GM23338 (cell line): ENCODE data around the gene CSF3. TPM values are rescaled to one million over a fixed set of nuclear protein-coding genes. Genes with fewer than 3 reads are reported as not detected.

Source experiments
- ATAC-seq: fragments of 200-7000 bp; cut with Tn5 transposase; 3 replicates; pipeline ENCODE4 v1.9.1; 2020
- DNase-seq: peaks from one replicate; pipeline ENCODE4 v3.0.0-alpha.2; 2015; ENCODE audit warnings: low spot score
- H2AFZ ChIP-seq: fragments of 200-600 bp; sonication (generic); 2 replicates; pipeline ENCODE4 v1.8.0; 2016; ENCODE audit warnings: antibody characterized with exemption, mild to moderate bottlenecking, moderate library complexity
- H3F3A ChIP-seq: fragments of 200-600 bp; sonication (generic); replicated peaks from 2 replicates; pipeline ENCODE4 v1.8.0; 2017; ENCODE audit warnings: antibody characterized with exemption, mixed run types, low read depth
- H3K27ac ChIP-seq: fragments of 200-600 bp; sonication (generic); 2 replicates; pipeline ENCODE4 v1.6.1; 2016; ENCODE audit warnings: low read depth
- H3K27me3 ChIP-seq: fragments of 200-600 bp; sonication (generic); 2 replicates; pipeline ENCODE4 v1.8.0; 2016; ENCODE audit warnings: mild to moderate bottlenecking, mixed run types, moderate library complexity; ENCODE audit not compliant: insufficient read depth
- H3K36me3 ChIP-seq: fragments of 200-600 bp; sonication (generic); 2 replicates; pipeline ENCODE4 v1.8.0; 2016; ENCODE audit warnings: mild to moderate bottlenecking; ENCODE audit not compliant: insufficient read depth
- H3K4me1 ChIP-seq: fragments of 200-600 bp; sonication (generic); 2 replicates; pipeline ENCODE4 v1.8.0; 2016; ENCODE audit warnings: mild to moderate bottlenecking, moderate library complexity; ENCODE audit not compliant: insufficient read depth
- H3K4me2 ChIP-seq: fragments of 200-600 bp; sonication (generic); 2 replicates; pipeline ENCODE4 v1.7.1; 2017; ENCODE audit warnings: mixed run types
- H3K4me3 ChIP-seq: fragments of 200-600 bp; sonication (generic); 2 replicates; pipeline ENCODE4 v1.6.1; 2016; ENCODE audit warnings: mixed run types
- H3K79me2 ChIP-seq: fragments of 200-600 bp; sonication (generic); replicated peaks from 2 replicates; pipeline ENCODE4 v1.8.0; 2017; ENCODE audit warnings: mild to moderate bottlenecking; ENCODE audit not compliant: insufficient read depth
- H3K9me2 ChIP-seq: fragments of 200-600 bp; sonication (generic); 2 replicates; pipeline ENCODE4 v1.8.0; 2017; ENCODE audit not compliant: insufficient read depth
- H4K20me1 ChIP-seq: fragments of 200-600 bp; sonication (generic); replicated peaks from 2 replicates; pipeline ENCODE4 v1.8.0; 2017; ENCODE audit warnings: mild to moderate bottlenecking; ENCODE audit not compliant: insufficient read depth
- H3K27ac Mint-ChIP-seq: 2 replicates; pipeline ENCODE4 v1.8.0; 2020; ENCODE audit warnings: inconsistent platforms, mild to moderate bottlenecking, moderate library complexity, mixed read lengths
- H3K27me3 Mint-ChIP-seq: 3 replicates; pipeline ENCODE4 v1.8.0; 2022; ENCODE audit warnings: low read depth, mild to moderate bottlenecking, moderate library complexity, mixed read lengths, inconsistent platforms; ENCODE audit not compliant: insufficient read depth, poor library complexity
- H3K36me3 Mint-ChIP-seq: 3 replicates; pipeline ENCODE4 v1.8.0; 2021; ENCODE audit warnings: low read depth, mild to moderate bottlenecking, inconsistent platforms, moderate library complexity, mixed read lengths
- H3K4me1 Mint-ChIP-seq: 3 replicates; pipeline ENCODE4 v1.8.0; 2020; ENCODE audit warnings: mild to moderate bottlenecking, inconsistent platforms, mixed read lengths
- H3K4me3 Mint-ChIP-seq: 3 replicates; pipeline ENCODE4 v1.8.0; 2021; ENCODE audit warnings: moderate library complexity, mild to moderate bottlenecking, inconsistent platforms, mixed read lengths
- H3K9me3 Mint-ChIP-seq: 3 replicates; pipeline ENCODE4 v1.8.0; 2020; ENCODE audit warnings: moderate library complexity, mild to moderate bottlenecking, inconsistent platforms, mixed read lengths
- CREB1 ChIP-seq: fragments of 250-450 bp; sonication (Bioruptor Pico); IDR thresholded peaks from 2 replicates; pipeline ENCODE4 v1.5.0; 2020; ENCODE audit warnings: low read depth, mild to moderate bottlenecking, moderate library complexity
- EZH2 ChIP-seq: fragments of 200-600 bp; sonication (generic); IDR thresholded peaks from one replicate; pipeline ENCODE4 v1.8.0; 2017; ENCODE audit warnings: antibody characterized with exemption, mild to moderate bottlenecking, low read depth; ENCODE audit not compliant: unreplicated experiment
- NANOG ChIP-seq: IDR thresholded peaks from 2 replicates; pipeline ENCODE4 v1.6.1; 2016; ENCODE audit warnings: antibody characterized with exemption, borderline replicate concordance
- STAT1 ChIP-seq: IDR thresholded peaks from one replicate; pipeline ENCODE4 v1.6.1; 2016; ENCODE audit warnings: antibody characterized with exemption; ENCODE audit not compliant: unreplicated experiment
- ZNF331 ChIP-seq: fragments of 250-450 bp; sonication (Bioruptor Pico); IDR thresholded peaks from 2 replicates; pipeline ENCODE4 v1.5.0; 2020; ENCODE audit warnings: low read depth, mild to moderate bottlenecking, moderate library complexity
- polyA plus RNA-seq: library from polyadenylated mRNA; unstranded; fragments of >200 nt; fragmentation: Nextera tagmentation; extraction: Ambion mirVana; gene quantifications from 2 replicates; pipeline ENCODE4 v1.2.1, GENCODE V29; 2016
- total RNA-seq: library from RNA; depleted of rRNA; stranded (reverse); fragments of >200 nt; shearing (Covaris generic); gene quantifications from 2 replicates; pipeline ENCODE4 v1.2.3, GENCODE V29; 2014
- TF ChIP-seq, protein P1 (sequence below): IDR thresholded peaks from 2 replicates; pipeline ENCODE4 v1.6.1; 2016; ENCODE audit warnings: antibody characterized with exemption
- TF ChIP-seq, protein P2 (sequence below): IDR thresholded peaks from one replicate; pipeline ENCODE4 v1.6.1; 2018; ENCODE audit warnings: antibody characterized with exemption; ENCODE audit not compliant: unreplicated experiment

CSF3 gene
- total and polyA plus RNA-seq, 2 experiments from 2014 or later, result not detected

DNA sequence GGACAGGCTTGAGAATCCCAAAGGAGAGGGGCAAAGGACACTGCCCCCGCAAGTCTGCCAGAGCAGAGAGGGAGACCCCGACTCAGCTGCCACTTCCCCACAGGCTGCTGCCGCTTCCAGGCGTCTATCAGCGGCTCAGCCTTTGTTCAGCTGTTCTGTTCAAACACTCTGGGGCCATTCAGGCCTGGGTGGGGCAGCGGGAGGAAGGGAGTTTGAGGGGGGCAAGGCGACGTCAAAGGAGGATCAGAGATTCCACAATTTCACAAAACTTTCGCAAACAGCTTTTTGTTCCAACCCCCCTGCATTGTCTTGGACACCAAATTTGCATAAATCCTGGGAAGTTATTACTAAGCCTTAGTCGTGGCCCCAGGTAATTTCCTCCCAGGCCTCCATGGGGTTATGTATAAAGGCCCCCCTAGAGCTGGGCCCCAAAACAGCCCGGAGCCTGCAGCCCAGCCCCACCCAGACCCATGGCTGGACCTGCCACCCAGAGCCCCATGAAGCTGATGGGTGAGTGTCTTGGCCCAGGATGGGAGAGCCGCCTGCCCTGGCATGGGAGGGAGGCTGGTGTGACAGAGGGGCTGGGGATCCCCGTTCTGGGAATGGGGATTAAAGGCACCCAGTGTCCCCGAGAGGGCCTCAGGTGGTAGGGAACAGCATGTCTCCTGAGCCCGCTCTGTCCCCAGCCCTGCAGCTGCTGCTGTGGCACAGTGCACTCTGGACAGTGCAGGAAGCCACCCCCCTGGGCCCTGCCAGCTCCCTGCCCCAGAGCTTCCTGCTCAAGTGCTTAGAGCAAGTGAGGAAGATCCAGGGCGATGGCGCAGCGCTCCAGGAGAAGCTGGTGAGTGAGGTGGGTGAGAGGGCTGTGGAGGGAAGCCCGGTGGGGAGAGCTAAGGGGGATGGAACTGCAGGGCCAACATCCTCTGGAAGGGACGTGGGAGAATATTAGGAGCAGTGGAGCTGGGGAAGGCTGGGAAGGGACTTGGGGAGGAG, at the start of gene CSF3 (continued):
- TF ChIP-seq, protein P1, sequence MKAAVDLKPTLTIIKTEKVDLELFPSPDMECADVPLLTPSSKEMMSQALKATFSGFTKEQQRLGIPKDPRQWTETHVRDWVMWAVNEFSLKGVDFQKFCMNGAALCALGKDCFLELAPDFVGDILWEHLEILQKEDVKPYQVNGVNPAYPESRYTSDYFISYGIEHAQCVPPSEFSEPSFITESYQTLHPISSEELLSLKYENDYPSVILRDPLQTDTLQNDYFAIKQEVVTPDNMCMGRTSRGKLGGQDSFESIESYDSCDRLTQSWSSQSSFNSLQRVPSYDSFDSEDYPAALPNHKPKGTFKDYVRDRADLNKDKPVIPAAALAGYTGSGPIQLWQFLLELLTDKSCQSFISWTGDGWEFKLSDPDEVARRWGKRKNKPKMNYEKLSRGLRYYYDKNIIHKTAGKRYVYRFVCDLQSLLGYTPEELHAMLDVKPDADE, result no peak

DNA sequence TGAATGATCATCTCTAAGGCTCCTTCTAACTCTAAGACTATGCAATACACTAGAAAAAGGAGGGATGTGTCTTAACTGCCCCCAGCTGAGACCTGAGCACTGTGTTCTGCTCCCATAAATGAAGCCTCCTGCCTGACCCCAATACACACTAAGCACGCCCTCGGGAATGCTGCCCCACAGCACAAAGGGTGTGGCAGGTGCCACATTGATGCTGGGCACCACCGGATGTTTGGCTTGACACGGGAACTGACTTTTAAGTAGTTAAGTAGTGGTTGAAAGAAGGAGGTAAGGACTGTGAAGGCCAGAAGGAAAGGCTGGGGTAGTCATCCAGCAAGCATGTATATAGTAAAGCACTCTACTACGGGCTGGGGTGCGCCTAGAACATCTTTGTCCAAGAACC, 48.5 kb upstream of the CSF3 start:
- DNase-seq (no peak), ATAC-seq (no peak)
- no peaks in the 10 kb centered on the region for H4K20me1 ChIP-seq
- H3K4me2 ChIP-seq, result no peak overlapping the region
- no peak overlapping the region for H2AFZ ChIP-seq
- H3F3A ChIP-seq, result no peaks in the 10 kb centered on the region
- no peaks in the 10 kb centered on the region for H3K9me2 ChIP-seq
- no peak overlapping the region for H3K4me3 Mint-ChIP-seq
- H3K27me3 ChIP-seq, result no peaks in the 10 kb centered on the region
- no peak overlapping the region for H3K27ac ChIP-seq
- peaks cover 3% of the 10 kb centered on the region; the same call in 2 of the 3 replicates for H3K4me1 Mint-ChIP-seq
- H3K27me3 Mint-ChIP-seq, result peaks cover 10% of the 10 kb centered on the region
- H3K4me3 ChIP-seq, result no peak overlapping the region
- H3K36me3 ChIP-seq, result no peaks in the 10 kb centered on the region
- no peaks in the 10 kb centered on the region for H3K79me2 ChIP-seq
- no peak overlapping the region for H3K27ac Mint-ChIP-seq
- no peaks in the 10 kb centered on the region for H3K9me3 Mint-ChIP-seq
- H3K4me1 ChIP-seq, result no peaks in the 10 kb centered on the region
- H3K36me3 Mint-ChIP-seq, result no peaks in the 10 kb centered on the region
- TF ChIP-seq, protein P2, sequence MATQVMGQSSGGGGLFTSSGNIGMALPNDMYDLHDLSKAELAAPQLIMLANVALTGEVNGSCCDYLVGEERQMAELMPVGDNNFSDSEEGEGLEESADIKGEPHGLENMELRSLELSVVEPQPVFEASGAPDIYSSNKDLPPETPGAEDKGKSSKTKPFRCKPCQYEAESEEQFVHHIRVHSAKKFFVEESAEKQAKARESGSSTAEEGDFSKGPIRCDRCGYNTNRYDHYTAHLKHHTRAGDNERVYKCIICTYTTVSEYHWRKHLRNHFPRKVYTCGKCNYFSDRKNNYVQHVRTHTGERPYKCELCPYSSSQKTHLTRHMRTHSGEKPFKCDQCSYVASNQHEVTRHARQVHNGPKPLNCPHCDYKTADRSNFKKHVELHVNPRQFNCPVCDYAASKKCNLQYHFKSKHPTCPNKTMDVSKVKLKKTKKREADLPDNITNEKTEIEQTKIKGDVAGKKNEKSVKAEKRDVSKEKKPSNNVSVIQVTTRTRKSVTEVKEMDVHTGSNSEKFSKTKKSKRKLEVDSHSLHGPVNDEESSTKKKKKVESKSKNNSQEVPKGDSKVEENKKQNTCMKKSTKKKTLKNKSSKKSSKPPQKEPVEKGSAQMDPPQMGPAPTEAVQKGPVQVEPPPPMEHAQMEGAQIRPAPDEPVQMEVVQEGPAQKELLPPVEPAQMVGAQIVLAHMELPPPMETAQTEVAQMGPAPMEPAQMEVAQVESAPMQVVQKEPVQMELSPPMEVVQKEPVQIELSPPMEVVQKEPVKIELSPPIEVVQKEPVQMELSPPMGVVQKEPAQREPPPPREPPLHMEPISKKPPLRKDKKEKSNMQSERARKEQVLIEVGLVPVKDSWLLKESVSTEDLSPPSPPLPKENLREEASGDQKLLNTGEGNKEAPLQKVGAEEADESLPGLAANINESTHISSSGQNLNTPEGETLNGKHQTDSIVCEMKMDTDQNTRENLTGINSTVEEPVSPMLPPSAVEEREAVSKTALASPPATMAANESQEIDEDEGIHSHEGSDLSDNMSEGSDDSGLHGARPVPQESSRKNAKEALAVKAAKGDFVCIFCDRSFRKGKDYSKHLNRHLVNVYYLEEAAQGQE, result no peak
- no peak for TF ChIP-seq CREB1 (CRISPR knock-in tag)

DNA sequence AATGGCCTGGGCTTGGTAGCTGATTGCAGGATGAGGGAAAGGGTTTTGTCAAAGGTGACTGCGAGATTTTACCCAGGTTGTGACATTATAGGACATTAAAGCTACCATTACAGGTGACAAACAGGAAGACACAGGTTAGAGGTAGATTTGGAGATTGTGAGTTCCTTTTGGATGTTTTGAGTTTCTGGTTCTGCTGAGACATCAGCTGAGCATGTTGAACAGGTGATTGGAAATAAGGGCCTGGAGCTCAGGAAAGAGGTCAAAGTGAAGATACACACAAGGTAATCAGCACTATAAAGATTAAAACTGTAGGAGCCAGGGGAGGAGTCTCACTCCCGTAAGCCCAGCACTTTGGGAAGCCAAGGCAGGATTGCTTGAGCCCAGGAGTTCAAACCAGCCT, 46.5 kb upstream of the CSF3 start:
- H3K9me3 Mint-ChIP-seq, result no peaks in the 10 kb centered on the region
- no peak for DNase-seq
- H3K27me3 Mint-ChIP-seq, result peaks cover 11% of the 10 kb centered on the region
- H3K4me1 ChIP-seq, result no peaks in the 10 kb centered on the region
- H3F3A ChIP-seq, result no peaks in the 10 kb centered on the region
- H3K4me3 ChIP-seq, result no peak overlapping the region
- no peaks in the 10 kb centered on the region; the same call in 1 of the 2 replicates for H3K27me3 ChIP-seq
- no peak overlapping the region for H3K4me3 Mint-ChIP-seq
- H3K27ac Mint-ChIP-seq, result no peak overlapping the region
- no peak for ATAC-seq
- no peak overlapping the region for H2AFZ ChIP-seq
- H3K4me2 ChIP-seq, result no peak overlapping the region
- H4K20me1 ChIP-seq, result no peaks in the 10 kb centered on the region
- no peaks in the 10 kb centered on the region for H3K79me2 ChIP-seq
- H3K36me3 Mint-ChIP-seq, result no peaks in the 10 kb centered on the region
- H3K9me2 ChIP-seq, result no peaks in the 10 kb centered on the region
- H3K36me3 ChIP-seq, result no peaks in the 10 kb centered on the region
- no peak overlapping the region for H3K27ac ChIP-seq
- peaks cover 2% of the 10 kb centered on the region; the same call in 2 of the 3 replicates for H3K4me1 Mint-ChIP-seq
- TF ChIP-seq STAT1 (no peak), CREB1 (CRISPR knock-in tag) (no peak), EZH2 (no peak), ZNF331 (no peak), NANOG (no peak)
- TF ChIP-seq, protein P2, result no peak
- TF ChIP-seq, protein P1, result no peak
